CD4-positive, alpha-beta memory T cell (primary cell): ENCODE results near the gene SNAP91. TPM values are rescaled to one million over a fixed set of nuclear protein-coding genes. Genes with fewer than 3 reads are reported as not detected.

Source experiments
- CTCF ChIA-PET: fragments of 350-600 bp; sonication (Branson Sonifier 250); formaldehyde crosslinking; loops from one replicate; lab custom pipeline; 2021; ENCODE audit warnings: inconsistent platforms; ENCODE audit not compliant: partially characterized antibody; lab: Charles Lee
- POLR2A ChIA-PET: fragments of 350-600 bp; sonication (Branson Sonifier 250); formaldehyde crosslinking; loops from one replicate; lab custom pipeline; 2021; ENCODE audit not compliant: partially characterized antibody; lab: Charles Lee
- DNase-seq, 5 donors: peaks; one replicate each; pipeline versions ENCODE4 v3.0.0 to v3.0.0-alpha.2; 2020 to 2022; ENCODE audit warnings: mixed read lengths in 1 of 5
- H3K27ac ChIP-seq: one replicate; pipeline ENCODE4 v1.7.0; 2013; ENCODE audit warnings: low read depth, low read length
- H3K27me3 ChIP-seq: 2 replicates; pipeline ENCODE4 v1.7.0; 2013; ENCODE audit warnings: mild to moderate bottlenecking, low read length, moderate library complexity; ENCODE audit not compliant: insufficient read depth
- H3K36me3 ChIP-seq: 2 replicates; pipeline ENCODE4 v1.7.0; 2013; ENCODE audit warnings: mild to moderate bottlenecking, low read length, moderate library complexity; ENCODE audit not compliant: insufficient read depth
- H3K4me1 ChIP-seq: 2 replicates; pipeline ENCODE4 v1.7.0; 2013; ENCODE audit warnings: mild to moderate bottlenecking, low read length, moderate library complexity; ENCODE audit not compliant: insufficient read depth
- H3K4me3 ChIP-seq, 2 donors: one replicate each; pipeline ENCODE4 v1.7.0; 2013; ENCODE audit warnings: low read length in 2 of 2, mild to moderate bottlenecking in 1 of 2
- H3K9me3 ChIP-seq, 2 donors: one replicate each; pipeline ENCODE4 v1.7.0; 2013; ENCODE audit warnings: low read length in 2 of 2, control low read depth in 1 of 2; ENCODE audit not compliant: control insufficient read depth in 1 of 2
- H3K27ac Mint-ChIP-seq, 7 donors: one replicate each; pipeline ENCODE4 v1.8.0; 2020 to 2021; ENCODE audit warnings: mixed read lengths in 7 of 7, mild to moderate bottlenecking in 6 of 7, inconsistent platforms in 3 of 7, moderate library complexity in 3 of 7
- H3K27me3 Mint-ChIP-seq, 2 donors: one replicate each; pipeline ENCODE4 v1.8.0; 2020 to 2021; ENCODE audit warnings: mixed read lengths in 2 of 2
- H3K36me3 Mint-ChIP-seq, 2 donors: one replicate each; pipeline ENCODE4 v1.8.0; 2020 to 2021; ENCODE audit warnings: mixed read lengths in 2 of 2, inconsistent platforms in 1 of 2, mild to moderate bottlenecking in 1 of 2
- H3K4me1 Mint-ChIP-seq, 4 donors: one replicate each; pipeline ENCODE4 v1.8.0; 2020 to 2021; ENCODE audit warnings: mixed read lengths in 4 of 4, mild to moderate bottlenecking in 1 of 4
- H3K4me3 Mint-ChIP-seq, 8 donors: one replicate each; pipeline ENCODE4 v1.8.0; 2020 to 2021; ENCODE audit warnings: mixed read lengths in 8 of 8, mild to moderate bottlenecking in 7 of 8, moderate library complexity in 6 of 8, inconsistent platforms in 3 of 8
- H3K9me3 Mint-ChIP-seq, 8 donors: one replicate each; pipeline ENCODE4 v1.8.0; 2020 to 2021; ENCODE audit warnings: mixed read lengths in 8 of 8, mild to moderate bottlenecking in 5 of 8, inconsistent platforms in 3 of 8, moderate library complexity in 1 of 8
- intact Hi-C: fragments of 100-400 bp; cut with micrococcal nuclease; formaldehyde crosslinking; loops from one replicate; pipeline ENCODE4 v1.15.1; 2023
- polyA plus RNA-seq, 2 donors: library from polyadenylated mRNA; unstranded; fragments of 300-500 nt; fragmentation: Illumina TruSeq; gene quantifications; one replicate each; pipeline ENCODE4 v1.2.3, GENCODE V29; 2021
- total RNA-seq, 2 experiments: library from RNA; stranded (reverse); gene quantifications; one replicate each; pipeline ENCODE4 v1.2.3, GENCODE V29; 2021

The SNAP91 gene
- total and polyA plus RNA-seq, 4 experiments from 2014 or later: not detected

DNA sequence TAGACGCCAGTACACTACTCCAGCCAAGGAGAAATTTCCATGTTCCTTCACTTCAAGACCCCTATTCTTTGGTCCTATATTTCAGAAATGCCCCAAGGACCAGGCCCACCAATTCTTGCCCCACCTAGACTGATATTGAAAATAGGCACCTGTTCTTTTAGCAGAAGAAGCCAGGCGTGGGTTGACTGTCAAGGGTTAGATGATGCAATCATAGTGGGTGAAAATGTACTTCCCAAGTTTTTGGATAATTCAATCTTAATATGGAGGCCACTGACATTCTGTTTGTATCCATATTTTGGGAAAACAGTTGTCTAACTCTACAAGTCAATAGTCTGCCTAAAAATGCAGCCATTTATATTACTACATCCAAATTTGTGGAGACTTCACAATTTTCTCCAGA is 21.0 kb upstream of the SNAP91 start:
- Mint-ChIP-seq H3K36me3 (no peaks in the 10 kb centered on the region), H3K9me3 (peaks cover 0 to 5% (median 0%) of the 10 kb centered on the region in 8 donors), H3K27me3 (peaks cover 0 to 1% of the 10 kb centered on the region in 2 donors), H3K4me1 (no peaks in the 10 kb centered on the region), H3K4me3 (no peak overlapping the region), H3K27ac (no peak overlapping the region)
- DNase-seq: no peak
- Histone ChIP-seq H3K27me3 (no peaks in the 10 kb centered on the region), H3K9me3 (no peaks in the 10 kb centered on the region), H3K4me3 (no peak overlapping the region), H3K36me3 (no peaks in the 10 kb centered on the region), H3K27ac (no peak overlapping the region), H3K4me1 (no peaks in the 10 kb centered on the region)
- intact Hi-C loops: no loop called here
- CTCF ChIA-PET: no interaction called here
- POLR2A ChIA-PET: no interaction called here

DNA sequence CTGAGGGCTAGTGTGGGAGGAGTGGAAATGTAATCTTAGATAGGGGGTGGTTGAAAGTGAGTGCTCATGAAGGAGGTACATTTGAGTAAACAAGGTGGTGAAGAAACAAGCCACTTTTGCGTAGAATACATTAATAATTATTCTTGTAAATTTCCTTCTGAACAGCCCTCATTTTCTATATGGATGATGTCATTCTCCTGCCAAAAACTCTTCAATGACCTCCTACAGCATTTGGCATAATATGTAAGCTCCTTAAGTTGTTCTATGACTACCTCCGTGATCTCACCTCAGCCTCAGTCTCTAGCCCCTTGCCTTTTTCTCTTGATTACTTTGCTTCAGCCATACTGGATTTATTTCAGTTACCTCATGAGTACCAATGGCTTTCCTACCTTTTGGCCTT is 14.0 kb upstream of the SNAP91 start:
- Mint-ChIP-seq H3K4me1 (no peaks in the 10 kb centered on the region), H3K4me3 (no peak overlapping the region), H3K27me3 (peaks cover 0 to under 1% of the 10 kb centered on the region in 2 donors), H3K36me3 (no peaks in the 10 kb centered on the region), H3K9me3 (peaks cover 0 to 3% (median 0%) of the 10 kb centered on the region in 8 donors), H3K27ac (no peak overlapping the region)
- intact Hi-C loops: no loop called here
- no peak overlapping the region for H3K27ac ChIP-seq
- H3K27me3 ChIP-seq: no peaks in the 10 kb centered on the region
- no peaks in the 10 kb centered on the region for H3K36me3 ChIP-seq
- ChIA-PET CTCF (no interaction called here), POLR2A (no interaction called here)
- no peaks in the 10 kb centered on the region for H3K4me1 ChIP-seq
- DNase-seq: no peak
- no peaks in the 10 kb centered on the region for H3K9me3 ChIP-seq
- H3K4me3 ChIP-seq: no peak overlapping the region

DNA sequence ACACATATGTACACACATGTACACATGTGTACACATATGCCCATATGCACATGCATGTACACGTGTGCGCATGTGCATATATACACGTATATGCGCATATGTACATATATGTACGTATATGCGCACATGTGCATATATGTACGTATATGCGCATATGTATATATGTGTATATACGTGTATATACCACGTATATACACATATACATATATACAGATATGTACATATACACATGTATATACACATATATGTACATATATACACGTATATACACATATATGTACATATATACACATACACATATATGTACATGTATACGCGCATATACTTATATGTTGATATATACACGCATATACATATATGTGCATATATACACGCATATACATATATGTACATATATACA is 8.9 kb upstream of the SNAP91 start:
- Mint-ChIP-seq H3K9me3 (no peaks in the 10 kb centered on the region), H3K27me3 (peaks cover 0 to 2% of the 10 kb centered on the region in 2 donors), H3K27ac (no peak overlapping the region), H3K4me1 (no peaks in the 10 kb centered on the region), H3K36me3 (no peaks in the 10 kb centered on the region), H3K4me3 (no peak overlapping the region)
- H3K9me3 ChIP-seq: no peaks in the 10 kb centered on the region
- H3K36me3 ChIP-seq: no peaks in the 10 kb centered on the region
- no peak overlapping the region for H3K4me3 ChIP-seq
- no peaks in the 10 kb centered on the region for H3K27me3 ChIP-seq
- intact Hi-C loops: no loop called here
- DNase-seq: no peak
- no peaks in the 10 kb centered on the region for H3K4me1 ChIP-seq
- ChIA-PET CTCF (no interaction called here), POLR2A (no interaction called here)
- no peak overlapping the region for H3K27ac ChIP-seq

DNA sequence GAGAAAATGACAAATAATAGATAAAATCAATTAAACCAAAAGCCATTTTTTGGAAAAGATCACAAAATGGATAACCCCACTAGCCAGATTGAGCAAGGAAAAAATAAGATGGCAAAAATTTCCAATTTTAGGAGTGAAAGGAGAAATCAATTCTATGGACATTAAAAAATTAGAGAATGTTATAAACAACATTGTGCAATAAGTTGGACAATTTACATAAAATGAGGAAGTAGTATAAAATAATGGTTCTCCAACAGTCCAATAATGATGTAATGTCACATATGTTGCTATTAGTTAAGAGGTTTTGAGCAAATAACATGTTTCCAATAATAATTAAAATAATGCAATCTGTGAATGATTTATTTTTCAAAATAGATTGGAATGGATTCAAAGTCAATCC is 3.1 kb upstream of the SNAP91 start:
- peaks cover 5% of the 10 kb centered on the region for H3K27me3 ChIP-seq
- Mint-ChIP-seq H3K4me1 (peaks cover 0 to 4% (median 2%) of the 10 kb centered on the region in 4 donors), H3K27ac (no peak overlapping the region), H3K27me3 (peaks cover 17 to 26% of the 10 kb centered on the region in 2 donors), H3K9me3 (peaks cover 3 to 20% (median 10%) of the 10 kb centered on the region in 8 donors), H3K4me3 (no peak overlapping the region), H3K36me3 (no peaks in the 10 kb centered on the region)
- POLR2A ChIA-PET: no interaction called here
- H3K9me3 ChIP-seq: no peaks in the 10 kb centered on the region
- no peaks in the 10 kb centered on the region for H3K4me1 ChIP-seq
- intact Hi-C loops: no loop called here
- H3K36me3 ChIP-seq: no peaks in the 10 kb centered on the region
- DNase-seq: no peak
- no peak overlapping the region for H3K4me3 ChIP-seq
- CTCF ChIA-PET: no interaction called here
- H3K27ac ChIP-seq: no peak overlapping the region

DNA sequence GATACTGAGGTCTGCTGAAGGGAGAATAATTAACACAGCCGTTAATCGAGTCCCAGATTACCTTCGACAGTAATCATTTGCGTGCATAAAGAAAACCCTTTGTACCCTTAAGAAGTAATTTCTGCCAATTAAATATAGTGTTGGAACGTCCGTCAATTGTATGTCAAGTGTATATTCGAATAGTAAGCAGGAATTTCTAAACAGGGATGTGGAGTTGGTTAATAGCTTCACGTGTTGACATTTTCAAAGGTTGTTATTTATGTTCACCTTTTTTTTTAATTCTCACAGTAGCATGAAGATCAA is 798 bp upstream of the SNAP91 start:
- Histone ChIP-seq H3K9me3 (no peaks in the 10 kb centered on the region), H3K4me3 (no peak overlapping the region), H3K36me3 (no peaks in the 10 kb centered on the region), H3K4me1 (no peaks in the 10 kb centered on the region), H3K27ac (no peak overlapping the region), H3K27me3 (peaks cover 13% of the 10 kb centered on the region)
- intact Hi-C loops: no loop called here
- Mint-ChIP-seq H3K4me3 (no peak overlapping the region), H3K36me3 (no peaks in the 10 kb centered on the region), H3K9me3 (peaks cover 3 to 20% (median 10%) of the 10 kb centered on the region in 8 donors), H3K4me1 (peaks cover 0 to 4% (median 2%) of the 10 kb centered on the region in 4 donors), H3K27ac (no peak overlapping the region), H3K27me3 (peaks cover 23 to 31% of the 10 kb centered on the region in 2 donors)
- no peak for DNase-seq
- POLR2A ChIA-PET: no interaction called here
- CTCF ChIA-PET: no interaction called here

DNA sequence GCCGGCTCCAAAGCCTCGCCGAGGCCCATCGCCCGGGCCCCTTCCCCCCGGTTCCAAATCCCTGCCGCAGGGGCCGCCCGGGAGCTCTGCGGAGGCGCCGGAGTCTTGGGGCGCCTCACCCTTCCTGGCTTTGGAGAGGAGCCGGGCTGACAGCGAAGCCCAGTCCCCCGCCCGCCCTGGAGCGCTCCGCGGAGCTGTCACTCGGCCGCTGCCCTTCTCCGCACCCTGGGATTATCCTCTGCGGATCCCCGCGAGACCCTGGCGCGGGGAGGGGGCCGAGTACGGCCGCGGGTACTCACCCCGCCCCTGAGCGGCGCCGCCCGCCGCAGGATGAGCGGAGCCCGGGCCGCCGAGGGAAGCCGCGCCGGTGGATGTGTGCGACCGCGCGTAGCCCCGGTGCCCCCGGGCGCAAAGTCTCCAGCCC is 343 bp downstream of the SNAP91 start:
- H3K9me3 ChIP-seq: no peaks in the 10 kb centered on the region
- H3K27ac Mint-ChIP-seq: no peak overlapping the region
- ChIA-PET POLR2A (no interaction called here), CTCF (no interaction called here)
- no peaks in the 10 kb centered on the region for H3K36me3 ChIP-seq
- no peaks in the 10 kb centered on the region for H3K36me3 Mint-ChIP-seq
- H3K9me3 Mint-ChIP-seq: peaks cover 3 to 20% (median 10%) of the 10 kb centered on the region in 8 donors
- no peak for DNase-seq
- no peak overlapping the region for H3K4me3 ChIP-seq
- H3K4me3 Mint-ChIP-seq: no peak overlapping the region
- H3K4me1 Mint-ChIP-seq: peaks cover 0 to 4% (median 2%) of the 10 kb centered on the region in 4 donors
- H3K4me1 ChIP-seq: no peaks in the 10 kb centered on the region
- H3K27ac ChIP-seq: no peak overlapping the region
- intact Hi-C loops: no loop called here
- H3K27me3 Mint-ChIP-seq: peaks cover 21 to 31% of the 10 kb centered on the region in 2 donors
- H3K27me3 ChIP-seq: peaks cover 13% of the 10 kb centered on the region

DNA sequence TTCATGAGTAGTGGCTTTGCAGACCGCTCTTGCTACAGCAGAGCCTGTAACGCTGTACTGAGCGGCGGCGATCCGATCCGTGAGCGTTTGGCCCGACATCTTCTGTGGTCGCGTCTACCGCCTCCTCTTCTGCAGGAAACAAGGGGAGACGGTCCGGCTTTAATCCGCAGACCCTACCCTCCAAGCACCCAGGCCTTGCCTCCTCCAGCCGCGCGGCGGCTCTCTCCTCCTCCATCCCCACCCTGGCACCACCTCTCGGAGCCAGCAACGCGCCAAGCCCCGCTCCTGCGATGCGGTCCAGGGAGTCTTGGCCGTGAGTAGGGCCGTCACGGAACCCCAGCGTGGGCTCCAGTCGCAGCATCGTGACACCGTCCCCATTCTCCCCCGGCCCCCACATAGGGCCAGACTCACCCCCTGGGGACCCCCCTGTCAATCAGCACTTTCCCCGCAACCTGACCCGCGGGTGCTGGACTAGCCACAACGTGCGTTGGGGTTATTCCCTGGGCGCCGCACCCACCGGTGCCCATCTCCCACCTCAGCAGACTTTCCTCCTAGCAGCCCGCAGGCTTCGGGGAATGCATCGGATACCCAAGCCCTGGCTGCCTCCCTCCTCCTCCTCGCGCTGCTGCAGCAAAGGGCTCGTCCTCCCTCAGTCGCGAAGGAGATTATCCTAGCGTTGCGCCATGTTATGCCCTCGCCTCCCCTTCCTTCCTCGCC is 914 bp downstream of the SNAP91 start:
- peaks cover 0 to 4% (median 2%) of the 10 kb centered on the region in 4 donors for H3K4me1 Mint-ChIP-seq

More for the DNA sequence above, 914 bp downstream of the SNAP91 start:
- Mint-ChIP-seq H3K27ac (no peak overlapping the region), H3K36me3 (no peaks in the 10 kb centered on the region), H3K9me3 (peaks cover 3 to 20% (median 10%) of the 10 kb centered on the region in 8 donors), H3K27me3 (peaks cover 21 to 31% of the 10 kb centered on the region in 2 donors), H3K4me3 (peak overlapping the region in 1 of 8 donors; percentile 45)
- ChIA-PET POLR2A (no interaction called here), CTCF (no interaction called here)
- no peak for DNase-seq
- Histone ChIP-seq H3K9me3 (no peaks in the 10 kb centered on the region), H3K4me3 (no peak overlapping the region), H3K36me3 (no peaks in the 10 kb centered on the region), H3K27ac (no peak overlapping the region), H3K4me1 (no peaks in the 10 kb centered on the region), H3K27me3 (peaks cover 13% of the 10 kb centered on the region)
- intact Hi-C loops: no loop called here
